Measurements from ENCODE around the gene ZNF862. TPM values are rescaled to one million over a fixed set of nuclear protein-coding genes. Genes with fewer than 3 reads are reported as not detected.
A peak's percentile ranks its signal among the peaks of the same experiment; 100 is the strongest.

Gene ZNF862
- total RNA-seq, 1 experiment from 2014 or later: 4.5 TPM

DNA sequence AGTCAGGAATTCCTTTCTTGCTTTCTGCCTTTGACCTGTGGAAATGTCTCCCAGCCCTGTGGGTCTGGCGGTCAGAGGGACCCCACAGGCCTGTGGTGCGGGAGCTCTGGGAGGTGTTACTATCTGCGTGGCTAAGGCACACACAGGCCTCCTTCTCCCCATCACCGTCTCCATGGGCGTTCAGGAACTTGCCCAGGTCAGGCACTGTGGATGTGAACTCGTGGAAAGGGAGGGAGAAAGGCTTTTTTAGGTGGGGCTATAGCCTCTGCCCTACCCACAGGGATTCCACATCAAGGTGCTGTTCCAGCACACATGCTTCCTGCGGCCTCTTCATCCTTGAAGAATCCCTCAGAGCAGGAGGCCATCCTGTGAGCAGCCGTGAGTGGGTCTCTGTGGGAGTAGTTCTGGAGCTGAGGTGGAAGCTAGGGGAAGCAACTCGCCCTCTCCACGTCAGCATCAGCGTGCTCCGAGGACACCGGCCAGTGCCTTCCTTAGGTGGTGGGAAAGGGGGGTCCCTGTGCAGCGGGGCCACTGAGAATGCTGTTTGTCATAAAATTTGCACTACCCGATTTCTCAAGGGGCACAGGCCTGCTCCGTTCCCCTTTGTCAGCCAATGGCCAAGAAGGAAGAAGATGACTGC is 28.1 kb downstream of the ZNF862 start:
- Histone ChIP-seq H3K4me3 (no peak overlapping the region), H3K27me3 (no peaks in the 10 kb centered on the region), H3K36me3 (no peaks in the 10 kb centered on the region), H3K9me3 (no peaks in the 10 kb centered on the region)
- DNase-seq: no peak

DNA sequence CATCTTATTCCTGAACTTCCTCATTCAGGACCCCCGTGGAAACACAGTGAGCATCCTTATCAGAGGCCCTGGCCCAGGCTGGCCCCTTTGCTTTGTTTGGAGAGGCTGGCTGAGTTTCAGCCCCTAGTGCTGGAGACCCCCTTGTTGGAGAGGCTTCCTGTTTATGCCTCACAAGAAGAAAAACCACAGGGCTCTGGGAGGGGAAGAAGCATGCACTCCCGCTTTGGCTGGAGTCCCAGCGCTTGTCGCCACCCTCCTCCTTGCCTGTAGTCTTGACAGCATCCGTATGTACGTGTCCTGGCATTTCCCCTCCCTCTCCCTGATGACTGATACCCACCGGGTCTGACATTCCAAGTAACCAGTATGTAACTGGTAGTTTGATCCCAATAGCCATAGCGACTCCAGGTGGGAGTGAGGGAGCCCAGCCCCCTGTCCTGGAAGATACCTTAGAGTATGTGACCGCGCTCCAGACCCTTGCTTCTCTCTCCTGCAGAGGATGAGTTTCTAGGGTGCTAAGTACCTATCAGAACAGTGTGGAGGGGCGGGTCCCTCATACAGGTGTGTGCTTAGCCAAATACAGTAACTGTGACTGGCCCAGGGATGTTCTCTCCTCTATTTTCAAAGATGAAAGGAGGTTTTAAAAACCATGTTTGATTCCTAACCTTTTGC is 28.7 kb downstream of the ZNF862 start:
- Histone ChIP-seq H3K9me3 (no peaks in the 10 kb centered on the region), H3K36me3 (no peaks in the 10 kb centered on the region), H3K27me3 (no peaks in the 10 kb centered on the region), H3K4me3 (no peak overlapping the region)
- DNase-seq: no peak

GRCh38 chr7:149867762-149868622 is 29.8 kb downstream of the ZNF862 start:
- no peaks in the 10 kb centered on the region for H3K9me3 ChIP-seq
- no peak for DNase-seq
- no peaks in the 10 kb centered on the region for H3K36me3 ChIP-seq

GRCh38 chr7:149868623-149869290 is 30.6 kb downstream of the ZNF862 start:
- no peak overlapping the region for H3K4me3 ChIP-seq
- no peaks in the 10 kb centered on the region for H3K9me3 ChIP-seq
- no peaks in the 10 kb centered on the region for H3K27me3 ChIP-seq
- no peaks in the 10 kb centered on the region for H3K36me3 ChIP-seq
- DNase-seq: no peak

More at GRCh38 chr7:149867762-149868622, 29.8 kb downstream of the ZNF862 start:
- Histone ChIP-seq H3K27me3 (no peaks in the 10 kb centered on the region), H3K4me3 (no peak overlapping the region)

GRCh38 chr7:149869291-149869650 is 31.1 kb downstream of the ZNF862 start:
- DNase-seq: no peak

GRCh38 chr7:149869867-149870266 is 31.7 kb downstream of the ZNF862 start:
- Histone ChIP-seq H3K36me3 (no peaks in the 10 kb centered on the region), H3K4me3 (no peak overlapping the region), H3K9me3 (no peaks in the 10 kb centered on the region), H3K27me3 (no peaks in the 10 kb centered on the region)
- no peak for DNase-seq

More at GRCh38 chr7:149869291-149869650, 31.1 kb downstream of the ZNF862 start:
- Histone ChIP-seq H3K27me3 (no peaks in the 10 kb centered on the region), H3K36me3 (no peaks in the 10 kb centered on the region), H3K9me3 (no peaks in the 10 kb centered on the region), H3K4me3 (no peak overlapping the region)

GRCh38 chr7:149870274-149870673 is 32.1 kb downstream of the ZNF862 start:
- no peak for DNase-seq
- Histone ChIP-seq H3K27me3 (no peaks in the 10 kb centered on the region), H3K4me3 (no peak overlapping the region), H3K9me3 (no peaks in the 10 kb centered on the region), H3K36me3 (no peaks in the 10 kb centered on the region)

DNA sequence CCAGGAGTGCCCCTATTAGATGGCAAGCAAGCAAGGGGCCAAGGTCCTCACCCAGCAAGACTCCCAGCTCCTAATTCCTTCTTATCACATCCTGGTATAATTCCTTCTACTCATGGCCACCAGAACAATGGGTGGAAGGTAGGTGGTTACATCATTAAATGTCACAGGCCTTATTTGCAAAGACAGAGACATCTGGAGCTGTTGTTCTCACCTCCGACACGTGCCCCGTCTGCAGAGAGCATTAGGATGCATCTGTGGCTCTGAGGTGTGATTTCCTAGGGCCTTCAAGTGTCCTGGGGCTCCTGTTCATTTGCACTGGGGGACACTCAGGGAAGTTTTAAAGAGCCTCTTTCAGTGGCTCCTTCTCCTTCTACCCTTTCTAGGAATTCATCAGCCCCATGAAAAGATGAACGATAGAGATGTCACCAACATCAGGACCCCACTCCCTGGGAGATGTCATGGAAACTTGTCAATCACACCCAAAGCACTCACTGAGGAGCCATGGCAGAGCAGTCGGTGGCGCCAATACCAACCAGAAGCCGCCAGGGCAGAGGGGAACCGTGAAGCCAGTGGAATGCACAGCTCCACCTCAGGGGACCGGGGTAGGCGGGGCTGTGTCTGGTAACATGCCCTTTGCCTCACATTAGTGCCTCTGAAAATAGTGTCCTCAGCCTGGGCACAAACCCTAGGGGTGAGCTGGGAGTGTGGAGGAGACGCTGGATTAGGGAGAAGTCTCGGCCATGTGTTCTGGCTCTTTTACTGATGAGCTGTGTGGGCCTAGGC is 32.7 kb downstream of the ZNF862 start:
- Histone ChIP-seq H3K4me3 (no peak overlapping the region), H3K27me3 (no peaks in the 10 kb centered on the region), H3K9me3 (no peaks in the 10 kb centered on the region), H3K36me3 (no peaks in the 10 kb centered on the region)
- DNase-seq: no peak

DNA sequence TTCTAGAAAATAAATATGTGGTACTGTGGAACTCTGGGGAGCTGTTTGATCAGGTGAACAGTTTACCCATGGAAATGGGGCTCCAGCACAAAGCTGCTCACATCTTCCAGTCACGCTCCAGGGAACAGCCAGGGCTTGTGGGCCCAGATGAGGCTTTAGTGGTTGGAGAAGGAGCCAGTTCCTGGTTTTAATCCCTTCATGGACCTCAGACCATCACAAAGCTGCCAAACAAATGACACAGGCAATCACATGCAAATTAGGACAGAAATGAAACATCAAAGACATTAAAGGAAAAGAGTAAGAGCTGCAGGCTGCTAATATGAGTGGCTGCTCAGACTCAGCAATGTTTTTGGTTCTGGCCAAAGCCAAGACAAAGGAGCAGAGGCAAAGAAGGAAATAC is 33.4 kb downstream of the ZNF862 start:
- Histone ChIP-seq H3K36me3 (no peaks in the 10 kb centered on the region), H3K27me3 (no peaks in the 10 kb centered on the region), H3K9me3 (no peaks in the 10 kb centered on the region), H3K4me3 (no peak overlapping the region)
- no peak for DNase-seq

DNA sequence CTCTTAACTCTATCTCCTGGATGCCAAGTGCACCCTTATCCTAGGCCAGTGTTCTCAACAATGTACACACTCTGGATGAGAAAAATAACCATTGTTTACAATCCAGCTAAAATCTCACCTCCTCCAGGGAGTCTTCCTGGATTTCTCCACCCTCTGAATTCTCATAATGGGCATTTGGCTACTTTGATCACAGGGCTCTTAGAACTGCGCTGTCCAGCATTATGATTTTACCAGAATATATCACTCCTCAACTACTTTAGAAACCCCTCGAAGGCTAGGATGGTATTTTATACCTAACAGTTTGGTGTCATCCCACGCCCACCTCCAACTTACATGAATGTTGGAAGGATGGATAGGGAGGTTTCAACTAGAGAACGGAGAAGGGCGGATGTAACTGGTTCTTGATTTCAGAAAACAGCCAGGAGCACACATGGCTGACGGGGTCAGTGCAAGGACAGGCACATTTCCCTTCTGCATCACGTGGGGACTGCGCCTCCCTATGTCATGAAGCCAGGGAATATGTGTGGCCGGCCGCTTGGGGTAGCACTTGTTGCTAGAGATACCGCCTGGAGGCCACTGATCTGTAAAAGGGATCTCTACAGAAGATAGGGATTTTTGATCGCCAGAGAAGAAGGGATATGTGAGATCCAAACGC is 34.4 kb downstream of the ZNF862 start:
- Histone ChIP-seq H3K9me3 (no peaks in the 10 kb centered on the region), H3K27me3 (no peaks in the 10 kb centered on the region), H3K4me3 (peak overlapping the region; percentile 59), H3K36me3 (no peaks in the 10 kb centered on the region)
- no peak for DNase-seq

DNA sequence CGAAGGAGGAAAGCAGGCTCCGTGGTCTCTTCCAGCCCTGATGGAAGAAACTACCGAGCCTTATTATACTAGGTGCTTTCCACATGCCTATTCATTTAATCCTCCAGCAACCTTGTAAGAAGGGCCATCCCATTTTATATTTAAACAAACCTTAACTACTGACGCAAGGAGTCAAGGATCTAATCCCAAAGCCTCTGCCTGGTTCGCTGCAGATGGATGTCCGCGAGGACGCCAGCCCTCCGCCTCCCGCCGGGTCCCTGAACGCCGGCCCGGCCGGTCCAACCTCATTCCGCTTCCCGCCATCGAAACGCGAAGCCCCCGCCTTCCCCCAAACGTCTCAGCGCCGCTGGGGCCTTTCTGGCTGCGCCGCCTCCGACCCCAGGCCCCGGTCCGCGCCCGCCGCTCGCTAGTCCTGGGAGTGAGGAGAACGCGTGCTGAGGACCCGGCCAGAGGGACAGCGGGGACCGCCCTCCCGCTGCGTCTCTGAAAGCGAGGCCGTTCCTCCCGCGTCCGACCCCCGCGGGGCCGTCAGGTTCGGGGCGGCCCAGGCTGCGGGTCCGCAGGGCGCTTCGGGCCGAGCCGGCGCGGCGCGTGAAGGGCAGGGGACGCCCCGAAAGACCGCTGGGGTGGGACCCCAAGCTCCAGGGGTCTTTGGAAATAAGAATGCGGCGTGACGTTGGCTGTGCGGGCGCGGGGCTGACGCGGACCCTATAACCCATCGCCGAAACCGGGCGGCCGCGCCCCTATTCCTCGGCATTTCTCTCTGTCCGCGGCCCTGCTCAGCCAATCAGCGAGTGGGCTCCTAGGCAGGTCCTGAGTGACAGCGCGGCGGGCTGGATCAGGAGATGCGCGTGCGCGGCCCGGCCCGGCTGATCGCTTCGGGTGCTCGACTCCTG is 35.1 kb downstream of the ZNF862 start, which contains the start of gene ATP6V0E2:
Gene ATP6V0E2, plus strand, starts transcription at position 896 of the 896 bp plus-strand sequence. CDS start 97 bp downstream, outside the sequence.
- Histone ChIP-seq H3K36me3 (no peaks in the 10 kb centered on the region), H3K4me3 (peak within 1 kb of the TSS; percentile 59), H3K9me3 (no peaks in the 10 kb centered on the region), H3K27me3 (no peaks in the 10 kb centered on the region)
- DNase-seq: peak; percentile 88

DNA sequence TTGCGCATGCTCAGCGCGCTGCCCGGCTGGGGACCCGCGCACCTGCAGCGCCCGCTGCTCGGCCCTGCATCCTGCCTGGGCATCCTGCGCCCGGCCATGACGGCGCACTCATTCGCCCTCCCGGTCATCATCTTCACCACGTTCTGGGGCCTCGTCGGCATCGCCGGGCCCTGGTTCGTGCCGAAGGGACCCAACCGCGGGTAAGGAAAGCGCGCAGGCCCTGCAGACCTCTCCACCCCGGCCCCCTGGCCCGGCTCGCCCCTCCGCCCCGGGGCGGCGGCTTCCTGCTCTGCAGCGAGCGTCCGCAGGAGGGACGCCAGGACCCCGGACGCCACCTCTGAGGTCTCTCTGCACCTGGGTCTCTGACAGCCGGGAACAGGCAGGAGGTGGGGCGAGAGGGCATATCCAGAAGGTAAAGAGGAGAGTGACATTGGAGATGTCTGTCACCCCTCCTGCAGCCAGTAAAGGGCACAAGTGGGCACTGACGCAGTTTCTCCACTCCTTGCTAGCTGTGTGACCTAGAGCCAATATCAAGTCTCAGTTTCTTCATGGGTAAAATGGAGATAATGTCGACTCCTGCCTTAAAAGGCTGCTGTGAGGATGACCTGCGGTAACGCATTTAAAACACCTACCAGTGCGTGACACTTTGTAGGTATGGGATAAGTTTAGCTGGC is 35.9 kb downstream of the ZNF862 start:
- Histone ChIP-seq H3K27me3 (no peaks in the 10 kb centered on the region), H3K36me3 (no peaks in the 10 kb centered on the region), H3K9me3 (no peaks in the 10 kb centered on the region), H3K4me3 (peak overlapping the region; percentile 59)
- DNase-seq: no peak

GRCh38 chr7:149874644-149875028 is 36.5 kb downstream of the ZNF862 start:
- no peak for DNase-seq
- Histone ChIP-seq H3K36me3 (no peaks in the 10 kb centered on the region), H3K4me3 (no peak overlapping the region), H3K27me3 (no peaks in the 10 kb centered on the region), H3K9me3 (no peaks in the 10 kb centered on the region)

- no peaks in the 10 kb centered on the region for H3K27me3 ChIP-seq
- H3K9me3 ChIP-seq: no peaks in the 10 kb centered on the region
- no peak for DNase-seq
- no peak overlapping the region for H3K4me3 ChIP-seq
- H3K36me3 ChIP-seq: no peaks in the 10 kb centered on the region
These were observed 37.2 kb downstream of the ZNF862 start for GRCh38 chr7:149875396-149875795.

Measured in MG63 (cell line).